ENCODE data around the gene STRIP1. TPM values are rescaled to one million over a fixed set of nuclear protein-coding genes. Genes with fewer than 3 reads are reported as not detected.

Gene STRIP1
- polyA plus RNA-seq, 3 donors, result 40.4 to 48.3 (median 44.0) TPM

- DNase-seq (ENCODE audit: low read depth in 3 of 3, low spot score in 2 of 3), result no peak
These were observed 55.3 kb downstream of the STRIP1 start for GRCh38 chr1:110089561-110090275.

GRCh38 chr1:110091381-110091780 is 57.0 kb downstream of the STRIP1 start:
- no peak for DNase-seq (ENCODE audit: low read depth in 3 of 3, low spot score in 2 of 3)

- no peak for DNase-seq (ENCODE audit: low read depth in 3 of 3, low spot score in 2 of 3)
These were observed 57.4 kb downstream of the STRIP1 start for GRCh38 chr1:110091791-110092190.

- no peak for DNase-seq (ENCODE audit: low read depth in 3 of 3, low spot score in 2 of 3)
These were observed 58.6 kb downstream of the STRIP1 start for GRCh38 chr1:110092991-110093390.

- no peak for DNase-seq (ENCODE audit: low read depth in 3 of 3, low spot score in 2 of 3)
These were observed 60.7 kb downstream of the STRIP1 start for GRCh38 chr1:110094931-110095654.

GRCh38 chr1:110097507-110098221 is 63.2 kb downstream of the STRIP1 start:
- DNase-seq (ENCODE audit: low read depth in 3 of 3, low spot score in 2 of 3), result no peak

GRCh38 chr1:110098222-110099026 is 64.0 kb downstream of the STRIP1 start:
- no peak for DNase-seq (ENCODE audit: low read depth in 3 of 3, low spot score in 2 of 3)

GRCh38 chr1:110100335-110100734 is 65.9 kb downstream of the STRIP1 start:
- no peak for DNase-seq (ENCODE audit: low read depth in 3 of 3, low spot score in 2 of 3)

GRCh38 chr1:110102081-110102480 is 67.7 kb downstream of the STRIP1 start:
- DNase-seq (ENCODE audit: low read depth in 3 of 3, low spot score in 2 of 3), result no peak

Other genes starting within 250 kb of the STRIP1 start
- gene CSF1, start 123.8 kb upstream of the STRIP1 start, polyA plus RNA-seq (ENCODE audit: insufficient read length in 3 of 3), result 1 to 10 TPM; 6.8 to 8.1 (median 7.9) TPM
- gene AHCYL1, start 49.9 kb upstream of the STRIP1 start, polyA plus RNA-seq (ENCODE audit: insufficient read length in 3 of 3), result 100 to 1,000 TPM; 120 to 126 (median 126) TPM
- gene ALX3, start 36.0 kb downstream of the STRIP1 start, polyA plus RNA-seq (ENCODE audit: insufficient read length in 3 of 3), result under 1 TPM in 1 of 3 donors, not detected in 2; 0.11 TPM
- gene UBL4B, start 77.8 kb downstream of the STRIP1 start, polyA plus RNA-seq (ENCODE audit: insufficient read length in 3 of 3), result not detected
- gene SLC6A17, start 115.9 kb downstream of the STRIP1 start, polyA plus RNA-seq (ENCODE audit: insufficient read length in 3 of 3), result under 1 TPM; 0.79 to 0.89 (median 0.83) TPM
- 1 to 10 TPM; 4.0 to 4.4 (median 4.3) TPM for gene KCNC4, start 175.7 kb downstream of the STRIP1 start, polyA plus RNA-seq (ENCODE audit: insufficient read length in 3 of 3)

Measured in right renal cortex interstitium (tissue), 3 donors.